ENCODE results near the gene CXCL17. TPM values are rescaled to one million over a fixed set of nuclear protein-coding genes. Genes with fewer than 3 reads are reported as not detected.

Gene CXCL17
- total RNA-seq, 1 experiment from 2014 or later = 1.1 TPM

DNA sequence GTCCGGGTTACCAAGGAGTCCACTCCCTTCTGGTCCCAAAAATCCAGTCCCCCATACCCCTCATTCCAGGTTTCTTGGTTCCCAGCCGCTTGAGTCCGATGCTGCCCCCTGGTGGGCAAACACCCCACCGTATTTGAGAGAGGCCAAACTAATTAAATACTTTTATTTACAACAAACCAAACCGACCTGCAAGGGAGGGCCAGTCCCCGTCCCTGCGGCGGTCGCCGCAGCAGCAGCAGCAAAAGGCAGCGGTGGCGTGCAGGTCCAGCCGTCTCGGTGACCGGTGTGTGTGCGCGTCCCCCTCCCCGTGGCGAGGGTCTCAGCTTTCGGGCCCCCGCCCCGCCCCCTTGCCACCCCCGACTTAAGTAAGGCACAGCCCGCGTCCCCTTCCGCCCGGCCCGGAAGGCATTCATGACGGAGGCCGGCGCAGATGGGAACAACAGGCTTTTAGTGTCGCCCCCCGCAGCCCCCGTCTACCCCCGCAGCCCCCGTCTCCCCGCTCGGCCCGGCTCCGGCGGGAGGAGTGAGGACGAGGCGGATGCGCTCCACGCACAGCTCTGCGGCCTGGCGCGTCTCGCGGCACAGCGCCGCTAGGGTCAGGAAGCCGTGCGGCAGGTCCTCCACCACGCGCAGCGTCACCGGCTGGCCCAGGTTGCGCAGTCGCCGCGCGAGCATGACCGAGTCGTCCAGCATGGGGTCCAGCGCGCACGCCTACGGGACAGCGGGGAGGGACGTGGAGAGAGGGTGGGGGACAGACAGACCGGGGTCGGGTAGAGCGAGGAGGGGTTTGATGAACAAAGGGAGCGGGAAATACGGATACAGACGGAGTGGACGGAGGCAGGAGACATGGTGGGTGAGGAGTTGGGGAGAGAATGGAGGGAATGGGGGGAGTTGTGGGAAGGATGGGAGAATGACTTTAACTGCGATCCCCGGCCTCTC is 41.1 kb downstream of the CXCL17 start:
- Mint-ChIP-seq H3K27me3 (ENCODE audit: insufficient read depth, unreplicated experiment) (no peaks in the 10 kb centered on the region), H3K27ac (ENCODE audit: unreplicated experiment) (no peak overlapping the region), H3K4me1 (ENCODE audit: low read depth, unreplicated experiment) (peaks cover 19% of the 10 kb centered on the region), H3K4me3 (ENCODE audit: unreplicated experiment) (no peak overlapping the region), H3K9me3 (ENCODE audit: unreplicated experiment) (no peaks in the 10 kb centered on the region), H3K36me3 (ENCODE audit: insufficient read depth, unreplicated experiment) (peaks cover 40% of the 10 kb centered on the region)
- TF ChIP-seq, protein P1, sequence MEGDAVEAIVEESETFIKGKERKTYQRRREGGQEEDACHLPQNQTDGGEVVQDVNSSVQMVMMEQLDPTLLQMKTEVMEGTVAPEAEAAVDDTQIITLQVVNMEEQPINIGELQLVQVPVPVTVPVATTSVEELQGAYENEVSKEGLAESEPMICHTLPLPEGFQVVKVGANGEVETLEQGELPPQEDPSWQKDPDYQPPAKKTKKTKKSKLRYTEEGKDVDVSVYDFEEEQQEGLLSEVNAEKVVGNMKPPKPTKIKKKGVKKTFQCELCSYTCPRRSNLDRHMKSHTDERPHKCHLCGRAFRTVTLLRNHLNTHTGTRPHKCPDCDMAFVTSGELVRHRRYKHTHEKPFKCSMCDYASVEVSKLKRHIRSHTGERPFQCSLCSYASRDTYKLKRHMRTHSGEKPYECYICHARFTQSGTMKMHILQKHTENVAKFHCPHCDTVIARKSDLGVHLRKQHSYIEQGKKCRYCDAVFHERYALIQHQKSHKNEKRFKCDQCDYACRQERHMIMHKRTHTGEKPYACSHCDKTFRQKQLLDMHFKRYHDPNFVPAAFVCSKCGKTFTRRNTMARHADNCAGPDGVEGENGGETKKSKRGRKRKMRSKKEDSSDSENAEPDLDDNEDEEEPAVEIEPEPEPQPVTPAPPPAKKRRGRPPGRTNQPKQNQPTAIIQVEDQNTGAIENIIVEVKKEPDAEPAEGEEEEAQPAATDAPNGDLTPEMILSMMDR (IDR thresholded peaks at IDR 0.05; ENCODE audit: insufficient read depth in 1 of 2, low read depth in 1 of 2, low read length in 1 of 2, severe bottlenecking in 1 of 2, unreplicated experiment in 1 of 2) = peak; percentile 76 to 78
- Histone ChIP-seq H3K4me1 (0 out of 2 replicates have a peak, but pooled peaks cover 9% of the 10 kb centered on the region), H3K27me3 (replicated peaks; ENCODE audit: control insufficient read depth, insufficient read depth, low read length) (no peaks in the 10 kb centered on the region), H3K9me3 (no peaks in the 10 kb centered on the region), H3K4me3 (ENCODE audit: low read depth, low read length) (no peak overlapping the region), H3K36me3 (ENCODE audit: control insufficient read depth, insufficient read depth, low read length) (no peaks in the 10 kb centered on the region; the same call in 1 of the 2 replicates)
- POLR2A ChIA-PET = no interaction called here
- no TSS peak for BruUV-seq (replicated peaks)
- intact Hi-C loops (cut with micrococcal nuclease; ENCODE audit: unreplicated experiment) = no loop called here
- CTCF ChIA-PET = interaction anchor here (1.4 kb wide), 1 partner anchor 32 kb away, joined by 4 read pairs; no protein-coding TSS in a partner anchor
- peak; percentile 63 to 80 for DNase-seq

DNA sequence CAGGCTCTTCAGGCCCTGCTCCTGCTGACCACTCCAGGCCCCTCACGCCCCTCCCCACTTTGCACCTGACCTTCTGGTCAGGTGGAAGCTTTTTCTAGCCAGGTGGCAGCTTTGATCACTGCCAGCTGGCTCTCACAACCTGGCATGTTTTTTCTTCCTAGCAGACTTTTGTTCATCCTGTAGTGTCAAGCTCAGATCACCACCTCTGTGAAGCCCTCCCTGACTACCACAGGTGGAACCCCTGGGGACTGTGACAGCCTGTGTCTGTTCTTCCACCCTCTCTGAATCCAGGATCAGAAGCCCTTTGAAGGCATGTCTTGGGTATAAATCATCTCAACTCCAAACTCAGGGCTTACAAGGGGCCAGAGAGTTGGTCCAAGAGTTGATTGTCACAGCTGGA is 42.3 kb downstream of the CXCL17 start:
- DNase-seq = no peak
- intact Hi-C loops (cut with micrococcal nuclease; ENCODE audit: unreplicated experiment) = no loop called here
- Histone ChIP-seq H3K36me3 (ENCODE audit: control insufficient read depth, insufficient read depth, low read length) (no peaks in the 10 kb centered on the region; the same call in 1 of the 2 replicates), H3K9me3 (no peaks in the 10 kb centered on the region), H3K27me3 (replicated peaks; ENCODE audit: control insufficient read depth, insufficient read depth, low read length) (no peaks in the 10 kb centered on the region), H3K4me3 (ENCODE audit: low read depth, low read length) (no peak overlapping the region), H3K4me1 (0 out of 2 replicates have a peak, but pooled peaks cover 9% of the 10 kb centered on the region)
- no peak overlapping the region for H3K4me3 Mint-ChIP-seq (ENCODE audit: unreplicated experiment)
- H3K36me3 Mint-ChIP-seq (ENCODE audit: insufficient read depth, unreplicated experiment) = peaks cover 40% of the 10 kb centered on the region
- TF ChIP-seq, protein P1 (IDR thresholded peaks at IDR 0.05; ENCODE audit: insufficient read depth in 1 of 2, low read depth in 1 of 2, low read length in 1 of 2, severe bottlenecking in 1 of 2, unreplicated experiment in 1 of 2) = no peak
- BruUV-seq (replicated peaks) = no TSS peak
- H3K27me3 Mint-ChIP-seq (ENCODE audit: insufficient read depth, unreplicated experiment) = no peaks in the 10 kb centered on the region
- ChIA-PET CTCF (interaction anchor here (0.8 to 1.4 kb wide), 2 partner anchors 14 to 33 kb away, joined by 3 to 4 read pairs; no protein-coding TSS in a partner anchor), POLR2A (no interaction called here)
- H3K9me3 Mint-ChIP-seq (ENCODE audit: unreplicated experiment) = no peaks in the 10 kb centered on the region
- peak overlapping the region; percentile 69 for H3K27ac Mint-ChIP-seq (ENCODE audit: unreplicated experiment)
- H3K4me1 Mint-ChIP-seq (ENCODE audit: low read depth, unreplicated experiment) = peaks cover 27% of the 10 kb centered on the region

Data from Caco-2 (cell line).